HG03378 (cell line): ENCODE data around the gene PLEKHA8.

Experiments used
- ATAC-seq: cut with Tn5 transposase; IDR thresholded peaks from one replicate; pipeline ENCODE4 v1.9.1; 2021; ENCODE audit warnings: mild to moderate bottlenecking, moderate library complexity; ENCODE audit not compliant: unreplicated experiment

The PLEKHA8 gene

DNA sequence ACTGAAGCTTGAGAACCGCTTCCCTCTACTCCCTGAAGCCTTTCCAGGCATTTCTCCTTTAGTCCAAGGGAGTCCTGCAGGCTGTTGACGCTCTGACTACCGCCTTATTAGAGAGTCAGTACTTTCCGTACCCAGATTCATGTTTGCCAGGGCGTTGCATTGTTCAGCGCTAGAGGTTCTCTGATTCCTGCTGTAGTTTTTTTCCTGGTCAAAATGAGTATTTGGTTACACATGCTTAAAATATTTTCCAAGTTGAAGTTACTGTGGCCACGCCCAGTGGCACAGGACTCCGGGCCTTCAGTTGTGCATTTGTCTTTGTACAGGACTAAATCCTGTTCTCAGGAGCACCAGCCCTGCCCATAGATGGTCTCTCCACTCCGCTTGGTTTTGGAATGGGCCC lies 114.5 kb downstream of the PLEKHA8 start:
- ATAC-seq = no peak

DNA sequence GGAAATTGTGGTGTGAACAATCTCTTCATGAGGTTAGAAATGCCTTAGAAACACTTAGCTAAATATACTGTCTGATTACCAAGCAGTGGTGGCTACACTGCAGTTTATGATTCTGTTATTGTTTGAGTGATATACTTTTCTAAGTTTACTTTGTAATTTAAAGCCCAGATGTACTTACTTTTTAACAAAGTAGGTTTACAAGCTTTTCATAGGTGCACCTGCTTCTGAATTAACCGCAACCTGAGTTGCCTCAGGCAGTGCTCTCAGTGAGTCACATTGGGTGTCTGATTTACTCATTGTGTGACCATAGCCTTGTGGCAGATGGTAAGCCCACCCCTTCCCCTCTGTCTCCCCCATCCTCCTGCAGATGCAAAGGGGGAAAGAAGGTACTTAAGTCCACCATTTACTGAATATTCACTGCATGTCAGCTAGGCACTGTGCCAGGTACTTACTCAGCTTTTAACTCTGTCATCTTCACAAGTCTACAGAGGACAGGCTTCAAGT lies 115.6 kb downstream of the PLEKHA8 start:
- no peak for ATAC-seq

DNA sequence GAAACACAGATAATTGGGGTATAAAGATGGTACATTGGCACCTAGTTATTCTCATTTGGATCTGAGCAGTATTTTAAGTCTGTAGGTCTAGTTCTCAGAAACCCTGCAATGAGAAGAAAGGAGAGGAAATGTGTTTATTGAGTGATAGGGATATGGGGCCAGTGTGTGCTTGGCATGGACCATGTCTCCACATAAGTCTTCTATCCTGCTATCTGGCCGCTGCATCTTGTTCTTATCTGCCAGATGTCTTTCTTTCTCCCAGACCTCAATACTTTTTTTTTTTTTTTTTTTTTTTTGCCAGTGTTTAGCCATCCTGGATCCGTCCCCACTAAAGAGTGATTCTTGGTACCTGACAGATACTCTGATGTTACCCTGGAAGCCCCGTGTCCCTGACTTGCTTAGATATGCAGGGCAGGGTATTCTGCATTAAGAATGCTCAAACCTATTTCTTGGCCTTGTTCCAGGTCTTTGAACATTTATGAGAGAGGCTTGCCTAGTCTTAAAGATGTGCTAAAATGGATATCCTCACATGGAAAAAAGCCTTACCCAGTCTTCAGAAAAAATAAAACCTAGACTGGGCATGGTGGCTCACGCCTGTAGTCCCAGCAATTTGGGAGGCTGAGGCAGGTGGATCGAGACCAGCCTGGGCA lies 116.6 kb downstream of the PLEKHA8 start:
- no peak for ATAC-seq

DNA sequence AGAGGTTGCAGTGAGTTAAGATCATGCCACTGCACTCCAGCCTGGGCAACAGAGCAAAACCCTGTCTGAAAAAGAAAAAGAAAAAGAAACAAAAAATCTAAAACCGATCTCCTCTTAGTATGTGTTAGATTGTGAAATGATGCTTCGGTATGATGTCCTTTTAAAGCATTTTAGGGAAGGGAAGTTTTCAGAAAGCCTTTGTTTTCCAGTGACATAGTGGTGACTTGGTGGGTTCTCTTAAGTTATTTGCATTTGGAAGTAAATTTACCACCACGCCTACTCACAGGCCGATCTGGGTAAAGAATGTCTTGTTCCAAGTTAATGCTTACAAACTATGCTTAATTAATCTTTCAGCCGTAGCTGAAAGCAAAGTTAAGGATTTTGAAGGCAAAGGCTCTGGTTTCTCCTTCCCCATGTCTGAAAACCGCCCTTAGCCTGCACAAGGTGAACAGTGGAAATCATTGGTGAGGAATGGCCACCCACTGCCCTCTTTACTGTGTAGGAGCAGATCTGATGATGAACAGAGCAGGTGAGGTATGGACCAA lies 117.3 kb downstream of the PLEKHA8 start:
- ATAC-seq = no peak

DNA sequence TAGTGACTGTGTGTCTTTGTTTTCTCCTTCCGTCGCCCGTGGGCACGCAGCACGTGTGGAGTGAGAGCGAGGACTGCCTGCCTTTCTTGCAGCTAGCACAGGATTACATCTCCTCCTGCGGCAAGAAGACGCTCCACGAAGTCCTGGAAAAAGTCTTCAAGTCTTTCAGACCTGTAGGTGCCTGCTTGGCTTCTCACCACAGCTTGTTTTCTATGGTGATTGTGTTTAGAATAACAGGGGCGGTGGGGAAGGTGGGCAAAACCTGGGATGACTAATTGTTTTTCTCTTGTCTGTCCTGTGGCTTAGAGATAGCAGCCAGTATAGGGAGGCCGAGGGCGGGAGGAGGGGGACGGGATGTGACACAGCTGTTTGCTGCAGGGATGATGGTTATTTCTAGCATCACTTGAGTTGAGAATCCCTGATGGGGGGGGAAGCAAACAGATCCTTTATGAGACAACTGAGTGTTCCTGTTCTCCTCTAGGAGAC lies 118.0 kb downstream of the PLEKHA8 start:
- no peak for ATAC-seq

DNA sequence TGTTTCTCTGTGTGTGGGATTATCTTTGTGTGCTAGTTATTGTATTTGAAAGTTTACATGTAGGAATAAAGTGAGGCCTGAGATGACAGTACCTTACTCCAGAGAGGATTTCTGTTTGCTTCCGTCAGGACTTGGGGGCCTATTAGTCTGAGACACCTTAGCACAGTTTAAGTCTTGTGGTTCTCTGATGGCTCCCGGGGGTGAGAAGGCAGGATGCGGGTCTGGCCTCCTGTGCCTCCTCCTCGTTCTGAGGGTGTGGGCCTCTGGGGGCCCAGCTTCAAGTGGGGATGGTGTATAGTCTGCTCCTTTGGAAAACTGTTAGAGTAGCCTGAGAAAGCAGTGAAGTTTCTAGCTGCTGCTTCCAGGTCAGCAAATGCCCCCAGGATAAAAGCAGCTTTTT lies 119.0 kb downstream of the PLEKHA8 start:
- no peak for ATAC-seq

DNA sequence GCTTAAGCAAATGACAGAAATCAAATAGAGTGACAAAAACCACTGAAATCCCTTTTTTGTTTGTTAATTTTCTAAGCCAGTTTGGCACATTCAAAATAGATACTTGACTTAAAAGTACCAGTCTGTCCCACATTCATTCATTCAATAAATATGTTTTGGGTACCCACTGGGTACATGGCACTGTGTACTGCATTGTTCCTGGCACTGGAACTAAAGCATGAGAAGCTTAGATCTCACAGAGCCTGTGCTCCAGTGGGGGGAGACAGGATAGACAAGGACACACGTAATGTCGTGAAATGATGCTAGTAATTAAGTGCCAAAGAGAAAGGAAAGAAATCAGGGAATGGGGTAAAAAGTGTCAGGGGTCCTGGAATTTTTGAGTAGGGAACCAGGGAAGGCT lies 119.6 kb downstream of the PLEKHA8 start:
- no peak for ATAC-seq

DNA sequence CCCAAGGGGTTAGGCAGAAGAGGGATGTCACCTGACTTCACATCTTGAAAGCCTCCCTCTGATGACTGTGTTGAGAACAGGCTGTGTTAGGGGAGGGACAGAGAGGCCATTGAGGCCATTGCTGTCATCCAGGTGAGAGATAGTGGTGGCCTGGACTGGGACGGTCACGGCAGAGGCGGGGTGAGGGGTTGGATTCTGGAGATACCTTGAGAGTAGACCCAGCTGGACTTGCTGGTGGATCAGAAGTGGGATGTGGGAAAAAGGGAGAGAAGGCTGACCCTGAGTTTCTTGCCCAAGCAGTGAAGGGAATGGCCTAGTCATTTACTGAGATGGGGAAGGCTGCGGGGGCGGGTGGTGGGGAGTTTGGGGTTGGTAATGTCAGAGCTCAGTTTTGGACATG lies 120.2 kb downstream of the PLEKHA8 start:
- ATAC-seq = no peak

DNA sequence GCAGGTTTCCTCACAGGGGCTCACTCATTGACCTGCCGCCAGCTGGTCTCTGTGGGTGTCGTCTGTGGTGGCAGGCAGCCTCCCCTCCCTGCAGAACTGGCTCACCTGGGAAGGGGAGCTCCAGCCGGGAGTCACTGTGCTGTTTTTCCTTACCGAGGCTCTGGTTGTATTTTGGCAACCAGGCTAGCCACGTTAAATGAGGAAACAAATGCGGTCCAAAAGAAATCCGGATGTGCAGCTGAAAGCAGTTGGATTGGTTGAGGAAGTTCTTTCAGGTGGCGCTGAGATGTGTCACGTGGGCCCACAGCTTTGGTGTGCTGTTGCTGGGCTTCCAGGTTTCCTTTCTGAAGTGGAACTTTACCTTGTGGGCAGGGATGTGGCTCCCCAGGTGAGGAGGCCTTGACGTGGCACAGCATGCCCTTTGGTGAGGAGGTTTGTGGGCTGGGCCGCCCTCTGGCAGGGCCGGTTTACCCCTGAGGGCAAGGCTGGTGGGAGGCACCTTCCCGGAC lies 120.8 kb downstream of the PLEKHA8 start:
- no peak for ATAC-seq

DNA sequence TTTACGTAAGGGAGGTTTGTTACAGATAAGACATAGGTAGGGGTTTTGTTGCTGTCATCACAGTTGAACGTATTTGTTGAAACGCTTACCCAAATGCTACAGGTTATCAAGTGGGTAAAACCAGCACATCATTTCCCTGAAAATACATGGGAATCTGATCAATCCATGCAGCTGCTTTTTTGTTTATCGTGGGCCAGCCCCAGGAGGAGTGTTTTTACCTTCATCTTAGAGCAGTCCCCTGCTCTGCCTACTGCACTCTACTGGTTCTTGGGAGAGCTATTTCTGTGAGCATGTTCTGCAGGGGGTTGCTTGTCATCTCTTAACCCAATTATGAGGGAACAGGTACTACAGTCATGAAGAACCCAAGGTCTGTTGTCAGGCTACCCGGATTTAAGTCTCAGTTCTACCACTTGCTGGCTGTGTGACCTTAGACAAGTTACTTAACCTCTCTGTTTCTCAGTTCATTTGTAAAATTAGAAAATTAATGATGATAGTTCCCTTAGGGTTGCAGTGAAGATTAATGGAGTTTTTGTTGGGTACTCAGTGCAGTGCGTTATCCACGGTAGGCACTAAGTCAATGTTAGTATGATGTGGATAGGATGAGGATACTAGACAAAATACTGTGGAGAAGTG lies 121.5 kb downstream of the PLEKHA8 start:
- ATAC-seq = no peak

DNA sequence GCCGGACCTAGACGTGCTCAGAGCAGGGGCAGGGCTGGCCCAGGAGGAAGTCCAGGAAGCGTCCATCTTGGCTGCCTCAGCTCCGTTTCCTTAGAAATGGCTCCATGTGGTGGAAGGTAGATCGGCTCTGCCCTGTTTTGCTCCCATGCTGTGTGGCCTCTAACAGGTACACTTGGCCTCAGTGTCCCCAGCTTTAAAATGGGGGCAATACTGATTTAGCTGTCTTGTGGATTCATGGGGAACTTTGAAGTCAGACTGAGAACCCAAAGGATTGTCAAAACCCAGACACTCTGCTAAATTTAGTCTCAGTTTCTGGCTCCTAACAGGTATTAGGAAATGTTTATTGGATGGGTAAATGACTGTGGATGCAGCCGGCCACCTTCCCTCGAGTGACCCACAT lies 122.5 kb downstream of the PLEKHA8 start:
- no peak for ATAC-seq

DNA sequence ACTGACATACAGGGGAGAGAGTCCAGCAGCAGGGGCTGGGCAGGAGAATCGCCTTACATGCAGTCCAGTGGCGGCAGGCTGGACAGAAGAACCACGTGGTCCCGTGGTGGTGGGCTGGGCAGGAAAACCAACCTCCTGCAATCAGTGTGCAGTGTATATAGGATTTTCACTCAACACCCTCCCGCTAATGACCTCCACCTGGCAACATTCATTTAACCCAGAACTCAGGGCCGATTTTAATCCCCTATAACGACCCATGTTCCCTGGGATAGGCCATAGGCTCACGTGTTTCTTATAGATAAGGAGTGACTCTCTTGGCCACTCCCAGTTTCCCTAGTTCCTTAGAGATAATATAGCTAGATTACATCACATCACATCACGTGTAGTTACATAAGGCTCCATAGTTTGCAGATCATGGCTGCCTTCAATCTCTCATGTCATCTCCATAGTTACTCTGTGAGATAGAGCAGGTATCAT lies 125.9 kb downstream of the PLEKHA8 start:
- ATAC-seq = no peak

DNA sequence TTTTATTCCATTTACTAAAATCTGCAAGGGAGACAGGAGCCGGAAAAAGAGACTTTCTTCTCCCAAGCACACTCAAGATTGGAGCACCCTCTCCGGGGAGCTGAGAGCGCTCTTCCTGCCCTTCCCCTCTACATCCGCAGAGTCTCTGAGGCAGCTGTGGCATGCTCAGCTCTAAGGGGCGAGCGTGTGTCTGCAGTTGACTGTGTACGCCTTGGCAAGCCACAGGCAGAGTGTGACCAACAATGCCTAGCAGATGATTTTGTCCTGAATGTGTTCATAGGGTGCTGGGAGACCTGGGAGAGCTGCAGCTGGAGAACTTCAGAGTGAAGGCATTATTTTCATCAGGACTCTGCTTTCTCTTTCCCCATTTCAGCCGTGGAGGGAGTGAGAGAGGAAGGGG lies 127.3 kb downstream of the PLEKHA8 start:
- ATAC-seq = no peak

DNA sequence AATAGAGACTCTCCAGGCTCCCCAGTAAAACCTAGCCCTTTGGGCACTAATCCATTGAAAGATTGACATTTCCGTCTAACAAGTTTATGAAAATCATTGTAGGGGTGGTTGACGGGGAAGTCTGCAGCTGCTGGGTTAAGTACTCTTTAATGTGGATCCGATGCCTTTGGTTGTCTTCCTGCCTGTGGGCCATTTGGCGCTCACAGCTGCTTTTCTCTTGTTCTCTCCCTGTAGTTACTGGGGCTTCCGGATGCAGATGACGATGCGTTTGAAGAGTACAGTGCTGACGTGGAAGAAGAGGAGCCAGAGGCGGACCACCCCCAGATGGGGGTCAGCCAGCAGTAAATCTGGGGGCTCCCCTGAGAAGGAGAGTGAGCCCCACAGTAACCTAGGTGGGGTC lies 129.0 kb downstream of the PLEKHA8 start:
- ATAC-seq = no peak

DNA sequence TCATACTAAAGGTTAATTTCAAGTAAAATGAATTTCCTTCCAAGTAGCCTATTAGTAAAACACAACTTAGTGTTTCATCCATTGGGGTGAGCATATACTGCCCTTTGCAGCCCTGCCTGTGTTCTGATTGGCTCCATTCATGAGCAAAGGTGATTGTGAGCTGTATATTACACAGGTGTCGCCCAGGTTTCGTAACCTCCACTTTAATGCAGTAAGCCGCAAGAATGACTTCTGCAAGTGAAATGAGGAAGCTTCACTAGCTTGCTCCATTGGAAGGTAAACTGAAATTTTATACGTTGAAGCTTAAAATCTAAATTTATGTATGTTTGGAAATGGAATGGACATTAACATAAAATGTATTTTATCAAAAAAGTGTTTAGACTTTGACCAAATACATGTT lies 131.0 kb downstream of the PLEKHA8 start:
- ATAC-seq = no peak

DNA sequence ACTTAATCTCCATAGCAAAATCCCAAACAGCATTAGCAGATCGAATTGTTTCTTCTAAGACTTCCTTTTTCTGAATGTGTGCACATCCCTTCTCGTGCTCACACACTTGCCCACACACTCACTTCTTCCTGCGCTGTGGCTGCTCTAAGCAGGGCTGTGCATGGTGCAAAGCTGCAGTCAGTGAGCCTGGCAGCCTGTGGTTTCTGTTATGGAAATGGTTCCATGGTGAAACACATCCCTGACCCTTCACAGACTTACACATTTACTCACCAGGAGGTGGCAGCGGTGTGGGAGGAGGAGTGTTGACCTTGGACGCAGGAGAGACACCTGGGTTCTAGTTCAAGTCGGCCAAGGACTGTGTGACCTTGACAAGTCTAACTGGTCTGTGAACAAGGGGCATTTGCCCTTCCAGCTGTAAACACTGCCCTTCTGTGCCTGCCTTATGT lies 131.5 kb downstream of the PLEKHA8 start:
- no peak for ATAC-seq

DNA sequence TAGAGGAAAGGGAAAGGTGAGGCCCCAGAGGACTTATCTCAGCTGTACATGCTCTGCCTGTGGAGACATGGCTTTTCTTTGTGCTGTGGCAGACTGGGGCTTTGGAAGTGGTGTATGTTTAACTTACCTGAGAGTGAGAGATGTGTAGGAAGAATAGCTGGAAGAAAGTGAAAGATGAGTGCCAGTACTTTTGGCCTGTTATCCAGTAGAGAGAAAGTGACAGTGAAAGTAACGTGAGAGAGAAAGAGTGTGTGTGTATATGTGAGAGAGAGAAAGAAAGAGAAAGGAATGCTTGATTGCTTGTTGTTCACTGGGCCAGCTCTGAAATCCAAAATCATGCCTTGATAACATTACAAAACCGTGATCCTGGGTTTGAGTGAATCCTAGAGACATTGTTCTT lies 132.1 kb downstream of the PLEKHA8 start:
- no peak for ATAC-seq

DNA sequence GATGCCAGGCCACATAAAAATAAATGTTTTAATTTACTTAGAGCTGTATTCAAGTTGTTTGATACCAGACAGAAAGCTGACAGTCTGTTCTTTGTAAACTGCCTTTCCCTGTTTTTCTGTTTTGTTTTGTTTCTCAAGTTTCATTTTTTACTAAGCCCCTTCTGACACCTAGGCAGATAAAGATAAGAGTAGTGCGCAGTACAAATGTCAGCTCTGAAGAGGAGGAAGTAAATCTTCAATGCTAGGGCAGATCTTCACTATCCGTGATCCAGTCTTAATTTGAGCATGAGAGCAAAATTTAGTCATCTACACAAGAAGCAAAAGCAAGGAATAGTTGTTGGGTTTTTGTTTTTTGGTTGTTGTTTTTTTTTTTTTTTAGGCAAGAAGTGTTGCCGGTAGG lies 133.9 kb downstream of the PLEKHA8 start:
- ATAC-seq = no peak

DNA sequence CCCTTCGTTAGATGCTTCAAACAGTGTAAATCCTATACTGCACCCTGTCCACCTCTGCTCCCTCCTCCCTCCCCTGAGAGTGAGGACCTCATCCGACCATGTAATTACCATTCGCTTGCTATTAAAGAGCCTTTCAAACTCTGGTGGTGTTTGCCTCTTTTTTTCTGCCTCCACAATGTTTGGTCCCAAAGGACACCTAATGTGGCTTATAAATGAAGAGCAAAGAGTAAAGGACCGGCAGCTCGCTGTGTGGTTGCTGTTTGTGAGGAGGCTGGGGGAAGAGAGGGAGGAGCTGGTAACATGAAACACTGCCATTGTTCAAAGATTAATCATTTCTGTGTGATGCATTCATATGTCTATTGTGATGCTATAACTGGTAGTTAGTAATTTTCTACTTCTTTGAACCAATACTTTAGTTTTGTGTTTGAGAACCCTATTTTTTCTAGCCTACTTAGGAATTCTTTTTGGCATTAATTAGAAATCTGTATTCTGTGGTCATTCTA lies 134.5 kb downstream of the PLEKHA8 start:
- peak; percentile 33 for ATAC-seq

DNA sequence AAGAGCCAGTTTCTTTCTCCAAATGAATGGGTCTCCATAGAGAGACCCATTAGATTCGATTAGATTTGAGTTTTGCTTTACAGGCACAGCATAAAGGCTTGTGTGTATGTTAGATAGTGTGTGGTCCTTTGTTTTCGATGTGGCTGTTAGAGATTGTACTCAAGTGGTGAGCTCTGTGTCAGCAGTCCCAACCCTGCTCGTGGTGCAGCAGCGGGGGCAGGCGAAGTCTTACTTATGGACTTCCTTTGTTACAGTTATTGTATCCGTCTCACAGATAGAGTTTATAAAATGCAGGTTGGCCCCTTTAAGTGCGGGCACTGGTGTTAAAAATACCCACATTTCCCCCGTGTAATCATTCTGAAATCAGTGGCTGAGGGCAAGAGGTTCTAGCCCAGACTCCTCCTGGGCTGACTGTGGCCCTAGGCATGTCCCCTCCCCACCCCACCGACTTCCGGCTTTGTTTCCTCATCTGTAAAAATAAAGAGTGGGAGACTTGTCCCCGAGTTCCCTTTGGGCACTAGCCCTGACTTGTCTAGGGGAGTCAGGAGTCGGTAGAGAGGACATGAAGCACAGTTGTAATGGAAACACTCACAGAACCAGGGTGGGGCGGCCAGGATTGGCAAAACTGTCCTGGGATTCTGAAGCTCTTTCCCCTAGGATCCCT lies 135.2 kb downstream of the PLEKHA8 start:
- ATAC-seq = peak; percentile 45

DNA sequence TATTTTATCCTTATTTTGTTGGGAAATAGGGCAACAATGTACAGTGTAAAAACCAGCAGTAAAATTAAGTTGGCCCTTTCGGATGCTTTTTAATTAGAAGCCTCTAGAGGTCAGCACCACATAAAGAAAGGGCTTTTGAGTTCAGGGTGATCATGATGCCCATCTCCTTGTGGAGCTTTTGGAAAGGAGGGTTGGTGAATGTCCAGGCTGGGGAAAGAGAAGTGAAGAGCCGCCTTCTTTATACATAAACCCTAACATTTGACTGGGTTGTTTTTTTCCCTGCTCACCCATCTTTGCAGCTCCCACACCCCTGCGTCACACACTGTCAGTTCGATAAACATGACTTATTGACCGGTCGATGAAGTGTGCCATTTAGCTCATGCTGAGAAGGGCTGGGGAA lies 136.4 kb downstream of the PLEKHA8 start:
- peak; percentile 35 for ATAC-seq
